Right cardiac atrium (tissue), 5 donors: ENCODE measurements around the gene DLX2. TPM values are rescaled to one million over a fixed set of nuclear protein-coding genes. Genes with fewer than 3 reads are reported as not detected.

Experiments
- ATAC-seq, 2 donors: fragments of 200-7000 bp; cut with Tn5 transposase; one replicate each; pipeline versions ENCODE4 v1.8.0 to v1.9.1; 2020; ENCODE audit warnings: moderate library complexity in 2 of 2, mild to moderate bottlenecking in 1 of 2
- DNase-seq, 3 donors: peaks; one replicate each; pipeline ENCODE4 v3.0.0-alpha.2; 2020
- H3K27ac ChIP-seq: one replicate; pipeline ENCODE4 v1.5.1; 2013; ENCODE audit warnings: mild to moderate bottlenecking, low read length, control low read depth, moderate library complexity
- H3K27me3 ChIP-seq: one replicate; pipeline ENCODE4 v1.6.1; 2013; ENCODE audit not compliant: control insufficient read depth, insufficient read depth
- H3K4me1 ChIP-seq: one replicate; pipeline ENCODE4 v1.6.1; 2013; ENCODE audit warnings: low read length; ENCODE audit not compliant: control insufficient read depth, insufficient read depth
- H3K4me3 ChIP-seq: one replicate; pipeline ENCODE4 v1.5.1; 2013; ENCODE audit warnings: low read length, control low read depth
- H3K9me3 ChIP-seq: one replicate; pipeline ENCODE4 v1.6.1; 2013; ENCODE audit warnings: low read length; ENCODE audit not compliant: control insufficient read depth
- WGBS: extraction: QIAGEN DNeasy Blood & Tissue Kit; methylation state at CpG from one replicate; pipeline ENCODE4 v1.1.7; 2013; 5-methylcytosine and 5-hydroxymethylcytosine counted together
- intact Hi-C, 4 donors: fragments of 100-400 bp; cut with DNase I; formaldehyde crosslinking; loops; one replicate each; pipeline versions ENCODE4 v1.11.0 to v1.14.0; 2022 to 2023
- polyA plus RNA-seq: library from polyadenylated mRNA; stranded (reverse); fragments of 200-250 nt; gene quantifications from one replicate; pipeline ENCODE4 v1.2.3, GENCODE V29; 2013
- total RNA-seq, 4 donors: library from RNA; stranded (reverse); fragmentation: NEBNext Ultra II Directional; extraction: Animal tissue kit (Norgen Biotek cat#: 25700); gene quantifications; one replicate each; pipeline ENCODE4 v1.2.1, GENCODE V29; 2021
- donor health status: healthy with polysubstance abuse.
- donor health status: DM: no; HTN: yes; CAD: no.
- donor health status: DM: no; HTN: no; CAD: no.
- donor health status: DM: no; HTN: yes; CAD: no; lungs with severe emphysema.
- donor health status: DM: yes; HTN: yes; CAD: no.

The DLX2 gene
- total and polyA plus RNA-seq, 5 donors: not detected

- Histone ChIP-seq H3K9me3 (no peaks in the 10 kb centered on the region), H3K4me1 (peaks cover 1% of the 10 kb centered on the region), H3K4me3 (no peak overlapping the region), H3K27me3 (no peaks in the 10 kb centered on the region), H3K27ac (no peak overlapping the region)
- intact Hi-C loops: loop anchor here in 3 of 4 donors (10.0 kb wide), 2 partner anchors 403 to 513 kb away; no protein-coding TSS in a partner anchor
- 13% methylated on average over 51 of the region's 51 CpGs for WGBS
- peak in 1 of 3 donors; percentile 34 for DNase-seq
- peak in 1 of 2 donors; percentile 24 for ATAC-seq
These were observed 5.2 kb upstream of the DLX2 start for GRCh38 chr2:172107690-172108586.

- ATAC-seq: no peak
- Histone ChIP-seq H3K27ac (no peak overlapping the region), H3K9me3 (no peaks in the 10 kb centered on the region), H3K27me3 (no peaks in the 10 kb centered on the region), H3K4me1 (peaks cover 8% of the 10 kb centered on the region), H3K4me3 (no peak overlapping the region)
- WGBS: 4% methylated on average over 44 of the region's 44 CpGs
- DNase-seq: peak in 2 of 3 donors; percentile 20 to 64
- intact Hi-C loops: loop anchor here in 3 of 4 donors (10.0 kb wide), 2 partner anchors 402 to 512 kb away; no protein-coding TSS in a partner anchor
These were observed 3.6 kb upstream of the DLX2 start for GRCh38 chr2:172106108-172106961.

GRCh38 chr2:172105471-172106107, 2.9 kb upstream of the DLX2 start:
- Histone ChIP-seq H3K9me3 (no peaks in the 10 kb centered on the region), H3K4me1 (peaks cover 8% of the 10 kb centered on the region), H3K4me3 (no peak overlapping the region), H3K27ac (no peak overlapping the region), H3K27me3 (no peaks in the 10 kb centered on the region)
- intact Hi-C loops: loop anchor here in 3 of 4 donors (10.0 kb wide), 2 partner anchors 401 to 511 kb away; no protein-coding TSS in a partner anchor
- 8% methylated on average over 23 of the region's 23 CpGs for WGBS
- ATAC-seq: no peak
- DNase-seq: no peak

GRCh38 chr2:172103471-172104272, 972 bp upstream of the DLX2 start:
- Histone ChIP-seq H3K4me1 (peaks cover 10% of the 10 kb centered on the region), H3K9me3 (no peaks in the 10 kb centered on the region), H3K4me3 (peak overlapping the region; percentile 53), H3K27ac (no peak overlapping the region), H3K27me3 (no peaks in the 10 kb centered on the region)
- 5% methylated on average over 25 of the region's 25 CpGs for WGBS
- ATAC-seq (peak; percentile 56 to 75), DNase-seq (peak; percentile 81 to 89 (median 85))
- intact Hi-C loops: loop anchor here in 3 of 4 donors (5.0 to 10.0 kb wide), 3 partner anchors 291 to 509 kb away; no protein-coding TSS in a partner anchor

GRCh38 chr2:172101821-172102390, 794 bp downstream of the DLX2 start:
- Histone ChIP-seq H3K27me3 (no peaks in the 10 kb centered on the region), H3K4me1 (peaks cover 12% of the 10 kb centered on the region), H3K9me3 (no peaks in the 10 kb centered on the region), H3K4me3 (peak overlapping the region; percentile 53), H3K27ac (no peak overlapping the region)
- intact Hi-C loops: loop anchor here in 3 of 4 donors (5.0 to 10.0 kb wide), 3 partner anchors 290 to 507 kb away; no protein-coding TSS in a partner anchor
- ATAC-seq: peak in 1 of 2 donors; percentile 7
- WGBS: 4% methylated on average over 36 of the region's 36 CpGs
- peak in 1 of 3 donors; percentile 67 for DNase-seq

GRCh38 chr2:172100935-172101820, 1.5 kb downstream of the DLX2 start:
- no peak for ATAC-seq
- peak overlapping the region; percentile 1 for H3K4me3 ChIP-seq
- WGBS: 6% methylated on average over 54 of the region's 54 CpGs

GRCh38 chr2:172100080-172100934, 2.4 kb downstream of the DLX2 start:
- Histone ChIP-seq H3K27me3 (no peaks in the 10 kb centered on the region), H3K4me3 (no peak overlapping the region), H3K27ac (no peak overlapping the region), H3K9me3 (no peaks in the 10 kb centered on the region), H3K4me1 (peaks cover 12% of the 10 kb centered on the region)
- WGBS: 8% methylated on average over 72 of the region's 72 CpGs
- DNase-seq: peak in 1 of 3 donors; percentile 49
- no peak for ATAC-seq
- intact Hi-C loops: loop anchor here in 3 of 4 donors (5.0 to 10.0 kb wide), 3 partner anchors 288 to 506 kb away; no protein-coding TSS in a partner anchor

More at GRCh38 chr2:172100935-172101820, 1.5 kb downstream of the DLX2 start:
- intact Hi-C loops: loop anchor here in 3 of 4 donors (5.0 to 10.0 kb wide), 3 partner anchors 289 to 506 kb away; no protein-coding TSS in a partner anchor
- no peaks in the 10 kb centered on the region for H3K27me3 ChIP-seq
- peak in 1 of 3 donors; percentile 41 for DNase-seq
- peaks cover 12% of the 10 kb centered on the region for H3K4me1 ChIP-seq
- H3K9me3 ChIP-seq: no peaks in the 10 kb centered on the region
- no peak overlapping the region for H3K27ac ChIP-seq

- no peaks in the 10 kb centered on the region for H3K9me3 ChIP-seq
- peaks cover 12% of the 10 kb centered on the region for H3K4me1 ChIP-seq
- WGBS: 7% methylated on average over 13 of the region's 13 CpGs
- DNase-seq: no peak
- H3K4me3 ChIP-seq: no peak overlapping the region
- intact Hi-C loops: loop anchor here in 3 of 4 donors (5.0 to 10.0 kb wide), 3 partner anchors 287 to 505 kb away; no protein-coding TSS in a partner anchor
- H3K27me3 ChIP-seq: no peaks in the 10 kb centered on the region
- no peak overlapping the region for H3K27ac ChIP-seq
- ATAC-seq: no peak
These were observed 3.1 kb downstream of the DLX2 start for GRCh38 chr2:172099472-172100079.
